Measurements from ENCODE around the gene CLN6. TPM values are rescaled to one million over a fixed set of nuclear protein-coding genes. Genes with fewer than 3 reads are reported as not detected.
A peak's percentile ranks its signal among the peaks of the same experiment; 100 is the strongest.

CLN6 gene
- total and polyA plus RNA-seq, 9 of the 15 experiments (the other 6 are each of a cell fraction or from before 2014, with no cell fraction given), result 0.71 to 53.3 (median 39.3) TPM

DNA sequence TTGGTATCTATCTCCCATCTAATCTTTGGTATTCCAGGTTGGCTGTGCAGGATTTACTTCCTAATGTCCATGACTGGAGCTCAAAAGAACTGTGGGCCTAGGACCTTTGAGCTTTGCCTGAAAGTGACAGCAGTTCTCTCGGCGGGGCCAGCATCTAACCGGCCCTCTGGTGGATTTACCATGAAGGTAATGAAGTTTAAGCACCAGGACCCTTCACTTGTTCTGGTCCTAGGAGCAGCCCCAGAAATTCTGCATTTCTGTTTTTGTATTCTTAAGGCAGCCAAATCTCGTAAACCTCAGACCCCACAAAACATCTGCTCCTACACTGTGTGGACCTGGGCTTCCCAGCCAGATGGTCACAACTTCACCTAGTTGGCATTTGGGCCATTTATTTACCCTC, 37.4 kb downstream of the CLN6 start:
- 83% methylated on average over 4 of the region's 4 CpGs for WGBS (ENCODE audit: insufficient coverage, low coverage, missing lambda C conversion rate)
- H3K9me3 ChIP-seq (replicated peaks; ENCODE audit: control insufficient read depth, insufficient read depth, low read depth, low read length), result no peaks in the 10 kb centered on the region
- H3K27ac ChIP-seq (ENCODE audit: extremely low read depth, low read depth, low read length), result no peak overlapping the region
- ChIA-PET POLR2A (interaction anchor here (0.5 to 1.5 kb wide), 3 partner anchors 13 to 137 kb away, joined by 3 to 4 read pairs (median 3); partner anchors contain the start of gene CALML4), CTCF (ENCODE audit: low intra/inter-chr PET ratio) (no interaction called here)
- H3K4me2 ChIP-seq (ENCODE audit: insufficient read depth, low read length), result no peak overlapping the region
- no peak overlapping the region for H3K9ac ChIP-seq (ENCODE audit: insufficient read depth in 1 of 2, low read depth in 2 of 2, low read length in 2 of 2)
- H4K20me1 ChIP-seq (replicated peaks; ENCODE audit: control insufficient read depth, insufficient read depth, low read length), result no peaks in the 10 kb centered on the region
- peaks cover 83% of the 10 kb centered on the region for H3K36me3 ChIP-seq (ENCODE audit: control insufficient read depth, insufficient read depth, low read length)
- in situ Hi-C loops (cut with MboI), result no loop called here
- intact Hi-C loops (cut with micrococcal nuclease), result no loop called here
- H3K4me3 ChIP-seq, result no peak overlapping the region
- no peaks in the 10 kb centered on the region for H3K79me2 ChIP-seq (ENCODE audit: control insufficient read depth, insufficient read depth, low read length)
- no peak for DNase-seq (ENCODE audit: extremely low read depth in 1 of 4, low spot score in 3 of 4)
- peak; percentile 12; the same call in 1 of the 3 replicates for ATAC-seq
- no peak overlapping the region for H2AFZ ChIP-seq (ENCODE audit: low read depth, low read length)
- no peak for FAIRE-seq
- H3K9me1 ChIP-seq (ENCODE audit: control insufficient read depth, insufficient read depth, low read length), result no peaks in the 10 kb centered on the region
- H3K4me1 ChIP-seq (replicated peaks in 1 of 2; ENCODE audit: control insufficient read depth in 2 of 2, insufficient read depth in 2 of 2, low read length in 2 of 2), result peaks cover 0 to 6% of the 10 kb centered on the region in 2 experiments; a peak in 3 of 5 replicates
- no TSS peak for BruUV-seq (replicated peaks)
- H3K27me3 ChIP-seq (ENCODE audit: control insufficient read depth in 2 of 2, insufficient read depth in 2 of 2, low read length in 2 of 2), result no peaks in the 10 kb centered on the region
- TF ChIP-seq FOXJ2 (tag; IDR thresholded peaks at IDR 0.05) (no peak), MTF1 (CRISPR knock-in tag; IDR thresholded peaks at IDR 0.05; ENCODE audit: borderline replicate concordance) (no peak), MIER1 (IDR thresholded peaks at IDR 0.05; ENCODE audit: low read depth) (no peak), POLR2A (conservative IDR thresholded peaks at IDR 0.05) (peak; percentile 16; the same call in 1 of the 2 replicates), GABPB2 (CRISPR knock-in tag; conservative IDR thresholded peaks at IDR 0.05) (no peak), ZEB2 (IDR thresholded peaks at IDR 0.05) (no peak), DEAF1 (CRISPR knock-in tag; IDR thresholded peaks at IDR 0.05) (no peak), SMARCB1 (IDR thresholded peaks at IDR 0.05; ENCODE audit: insufficient read length, low read depth) (no peak), POLR2AphosphoS5 (IDR thresholded peaks at IDR 0.05; ENCODE audit: control insufficient read depth, insufficient read depth, low read depth, low read length) (0 out of 2 replicates have a peak, but pooled peaks have one; percentile 14), CBX2 (IDR thresholded peaks at IDR 0.05; ENCODE audit: insufficient read depth, low read length, poor library complexity, severe bottlenecking) (no peak), SP2 (IDR thresholded peaks at IDR 0.05; ENCODE audit: extremely low read depth, low read depth, low read length, poor library complexity, severe bottlenecking) (no peak), TEAD1 (CRISPR knock-in tag; IDR thresholded peaks at IDR 0.05) (no peak), SMAD3 (CRISPR knock-in tag; conservative IDR thresholded peaks at IDR 0.05) (no peak), ZNF507 (tag; conservative IDR thresholded peaks at IDR 0.05) (no peak)
- TF ChIP-seq, protein P1, sequence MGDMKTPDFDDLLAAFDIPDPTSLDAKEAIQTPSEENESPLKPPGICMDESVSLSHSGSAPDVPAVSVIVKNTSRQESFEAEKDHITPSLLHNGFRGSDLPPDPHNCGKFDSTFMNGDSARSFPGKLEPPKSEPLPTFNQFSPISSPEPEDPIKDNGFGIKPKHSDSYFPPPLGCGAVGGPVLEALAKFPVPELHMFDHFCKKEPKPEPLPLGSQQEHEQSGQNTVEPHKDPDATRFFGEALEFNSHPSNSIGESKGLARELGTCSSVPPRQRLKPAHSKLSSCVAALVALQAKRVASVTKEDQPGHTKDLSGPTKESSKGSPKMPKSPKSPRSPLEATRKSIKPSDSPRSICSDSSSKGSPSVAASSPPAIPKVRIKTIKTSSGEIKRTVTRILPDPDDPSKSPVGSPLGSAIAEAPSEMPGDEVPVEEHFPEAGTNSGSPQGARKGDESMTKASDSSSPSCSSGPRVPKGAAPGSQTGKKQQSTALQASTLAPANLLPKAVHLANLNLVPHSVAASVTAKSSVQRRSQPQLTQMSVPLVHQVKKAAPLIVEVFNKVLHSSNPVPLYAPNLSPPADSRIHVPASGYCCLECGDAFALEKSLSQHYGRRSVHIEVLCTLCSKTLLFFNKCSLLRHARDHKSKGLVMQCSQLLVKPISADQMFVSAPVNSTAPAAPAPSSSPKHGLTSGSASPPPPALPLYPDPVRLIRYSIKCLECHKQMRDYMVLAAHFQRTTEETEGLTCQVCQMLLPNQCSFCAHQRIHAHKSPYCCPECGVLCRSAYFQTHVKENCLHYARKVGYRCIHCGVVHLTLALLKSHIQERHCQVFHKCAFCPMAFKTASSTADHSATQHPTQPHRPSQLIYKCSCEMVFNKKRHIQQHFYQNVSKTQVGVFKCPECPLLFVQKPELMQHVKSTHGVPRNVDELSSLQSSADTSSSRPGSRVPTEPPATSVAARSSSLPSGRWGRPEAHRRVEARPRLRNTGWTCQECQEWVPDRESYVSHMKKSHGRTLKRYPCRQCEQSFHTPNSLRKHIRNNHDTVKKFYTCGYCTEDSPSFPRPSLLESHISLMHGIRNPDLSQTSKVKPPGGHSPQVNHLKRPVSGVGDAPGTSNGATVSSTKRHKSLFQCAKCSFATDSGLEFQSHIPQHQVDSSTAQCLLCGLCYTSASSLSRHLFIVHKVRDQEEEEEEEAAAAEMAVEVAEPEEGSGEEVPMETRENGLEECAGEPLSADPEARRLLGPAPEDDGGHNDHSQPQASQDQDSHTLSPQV (IDR thresholded peaks at IDR 0.05), result no peak
- TF ChIP-seq, protein P2, sequence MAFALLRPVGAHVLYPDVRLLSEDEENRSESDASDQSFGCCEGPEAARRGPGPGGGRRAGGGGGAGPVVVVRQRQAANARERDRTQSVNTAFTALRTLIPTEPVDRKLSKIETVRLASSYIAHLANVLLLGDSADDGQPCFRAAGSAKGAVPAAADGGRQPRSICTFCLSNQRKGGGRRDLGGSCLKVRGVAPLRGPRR (CRISPR knock-in tag; IDR thresholded peaks at IDR 0.05), result no peak
